GM12892 (cell line): ENCODE measurements around the gene PIAS1.

Source experiments
- POLR2A ChIP-seq: IDR thresholded peaks from 2 replicates; pipeline ENCODE4 v1.6.1; 2011; ENCODE audit warnings: low read depth, low read length, control low read depth
- POLR2AphosphoS5 ChIP-seq: IDR thresholded peaks from 2 replicates; pipeline ENCODE4 v1.6.1; 2011; ENCODE audit warnings: low read depth, low read length, control low read depth

DNA sequence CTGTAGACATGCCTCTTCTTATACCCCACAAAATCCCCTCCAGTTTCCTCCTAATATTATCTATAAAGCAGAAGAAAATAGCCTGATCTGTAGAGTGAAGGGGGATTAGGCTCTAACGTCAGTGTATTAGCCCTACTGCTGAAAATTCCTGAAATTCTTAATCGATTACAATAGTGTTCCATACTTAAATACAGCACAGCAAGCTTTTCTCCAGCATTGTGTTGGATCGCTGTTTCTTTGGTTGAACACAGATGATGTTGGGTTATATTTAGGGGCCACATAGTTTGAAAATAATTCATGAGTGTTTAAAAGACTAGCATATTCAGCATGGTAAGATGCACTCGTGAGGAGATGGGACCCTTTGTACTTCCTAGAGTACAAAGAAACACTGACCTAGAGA, 52.5 kb downstream of the PIAS1 start:
- no peak for TF ChIP-seq POLR2AphosphoS5
- TF ChIP-seq POLR2A: no peak
